GM21367 (cell line): Measurements from ENCODE around the gene PSMB11.

Source experiments
- ATAC-seq: cut with Tn5 transposase; IDR thresholded peaks from one replicate; pipeline ENCODE4 v1.9.1; 2021; ENCODE audit not compliant: unreplicated experiment

PSMB11 gene

GRCh38 chr14:23040100-23040499 is 1.9 kb upstream of the PSMB11 start:
- no peak for ATAC-seq

- no peak for ATAC-seq
Observed at GRCh38 chr14:23041729-23042128, 283 bp upstream of the PSMB11 start.

- no peak for ATAC-seq
Observed at GRCh38 chr14:23043145-23043544, 1.1 kb downstream of the PSMB11 start.

GRCh38 chr14:23043754-23044153 is 1.7 kb downstream of the PSMB11 start:
- ATAC-seq: no peak

- ATAC-seq: no peak
Observed at GRCh38 chr14:23044840-23045239, 2.8 kb downstream of the PSMB11 start.

- ATAC-seq: no peak
Observed at GRCh38 chr14:23045419-23046357, 3.7 kb downstream of the PSMB11 start.

GRCh38 chr14:23047034-23047634 is 5.1 kb downstream of the PSMB11 start:
- no peak for ATAC-seq

GRCh38 chr14:23047751-23048693 is 6.0 kb downstream of the PSMB11 start:
- ATAC-seq: no peak

GRCh38 chr14:23049011-23049410 is 7.0 kb downstream of the PSMB11 start:
- no peak for ATAC-seq

GRCh38 chr14:23051141-23052057 is 9.4 kb downstream of the PSMB11 start:
- no peak for ATAC-seq

- no peak for ATAC-seq
Observed at GRCh38 chr14:23052182-23052623, 10.2 kb downstream of the PSMB11 start.

- ATAC-seq: no peak
Observed at GRCh38 chr14:23052671-23053070, 10.7 kb downstream of the PSMB11 start.

GRCh38 chr14:23053426-23053825 is 11.4 kb downstream of the PSMB11 start:
- ATAC-seq: no peak

GRCh38 chr14:23054000-23054811 is 12.2 kb downstream of the PSMB11 start:
- ATAC-seq: no peak

- no peak for ATAC-seq
Observed at GRCh38 chr14:23055147-23055550, 13.1 kb downstream of the PSMB11 start.

GRCh38 chr14:23055621-23056144 is 13.7 kb downstream of the PSMB11 start:
- ATAC-seq: no peak

GRCh38 chr14:23056145-23056955 is 14.3 kb downstream of the PSMB11 start:
- peak; percentile 42 for ATAC-seq
